HEK293 (cell line): ENCODE results near the gene ALG8.

Experiments used
- CTCF ChIA-PET: fragments of 350-600 bp; formaldehyde crosslinking; extraction: SDS; loops from one replicate; lab custom pipeline; 2021; ENCODE audit warnings: antibody characterized with exemption; lab: Yijun Ruan, JAX
- POLR2A ChIA-PET: fragments of 300-600 bp; formaldehyde crosslinking; extraction: SDS; loops from one replicate; lab custom pipeline; 2020; ENCODE audit warnings: antibody characterized with exemption, inconsistent platforms; lab: Yijun Ruan, JAX
- H3K27ac ChIP-seq: fragments of 200-500 bp; sonication (Bioruptor generic); 2 replicates; pipeline ENCODE4 v1.5.1; 2014; ENCODE audit warnings: low read depth, low read length, control low read depth, inconsistent platforms; ENCODE audit errors: extremely low read depth
- H3K36me3 ChIP-seq, 2 experiments: fragments of 200-500 bp in 1 of 2; sonication (Bioruptor generic) in 1 of 2; 1 replicate in 1 of 2; 2 replicates in 1 of 2; pipeline ENCODE4 v1.5.1; 2014 to 2017; ENCODE audit warnings: inconsistent platforms in 2 of 2, low read length in 2 of 2; ENCODE audit not compliant: control insufficient read depth in 2 of 2, insufficient read depth in 1 of 2
- H3K4me1 ChIP-seq: fragments of 200-500 bp; sonication (Bioruptor generic); 2 replicates; pipeline ENCODE4 v1.5.1; 2014; ENCODE audit warnings: mild to moderate bottlenecking, low read length, inconsistent platforms; ENCODE audit not compliant: control insufficient read depth, insufficient read depth
- H3K4me3 ChIP-seq: 2 replicates; pipeline ENCODE4 v1.5.1; 2011; ENCODE audit warnings: low read depth, mild to moderate bottlenecking, control low read depth, low read length, moderate library complexity
- H3K9me3 ChIP-seq: fragments of 200-500 bp; sonication (Bioruptor generic); 2 replicates; pipeline ENCODE4 v1.5.1; 2014; ENCODE audit warnings: low read depth, low read length, inconsistent platforms; ENCODE audit not compliant: control insufficient read depth, insufficient read depth
- CTCF ChIP-seq: fragments of 450-650 bp; formaldehyde crosslinking; IDR thresholded peaks from 2 replicates; pipeline ENCODE4 v1.5.1; 2016; ENCODE audit warnings: missing biosample characterization, missing genetic modification characterization
- PRDM10 ChIP-seq: fragments of 450-650 bp; formaldehyde crosslinking; IDR thresholded peaks from 2 replicates; pipeline ENCODE4 v1.5.1; 2016; ENCODE audit warnings: missing biosample characterization, missing genetic modification characterization
- SP2 ChIP-seq: fragments of 450-650 bp; formaldehyde crosslinking; IDR thresholded peaks from 2 replicates; pipeline ENCODE4 v1.5.1; 2016; ENCODE audit warnings: missing biosample characterization, missing genetic modification characterization
- ZBTB21 ChIP-seq: fragments of 450-650 bp; formaldehyde crosslinking; IDR thresholded peaks from 2 replicates; pipeline ENCODE4 v1.5.1; 2017; ENCODE audit warnings: missing biosample characterization, missing genetic modification characterization
- ZNF214 ChIP-seq: fragments of 450-650 bp; formaldehyde crosslinking; IDR thresholded peaks from 2 replicates; pipeline ENCODE4 v1.5.1; 2017; ENCODE audit warnings: missing biosample characterization, mild to moderate bottlenecking, missing genetic modification characterization, borderline replicate concordance
- ZNF274 ChIP-seq, 2 experiments: fragments of 200-500 bp in 1 of 2; fragments of 450-650 bp in 1 of 2; sonication (Bioruptor generic) in 1 of 2; formaldehyde crosslinking in 1 of 2; IDR thresholded peaks; 2 replicates each; pipeline versions ENCODE4 v1.5.1 to v1.6.1; 2014 to 2016; ENCODE audit warnings: borderline replicate concordance in 1 of 2, inconsistent platforms in 1 of 2, low read length in 1 of 2, missing biosample characterization in 1 of 2, missing genetic modification characterization in 1 of 2
- ZNF335 ChIP-seq: fragments of 450-650 bp; formaldehyde crosslinking; conservative IDR thresholded peaks from 2 replicates; pipeline ENCODE4 v1.5.1; 2016; ENCODE audit warnings: missing biosample characterization, missing genetic modification characterization
- ZNF350 ChIP-seq: fragments of 450-650 bp; formaldehyde crosslinking; IDR thresholded peaks from 2 replicates; pipeline ENCODE4 v1.5.0; 2017; ENCODE audit warnings: missing biosample characterization, mild to moderate bottlenecking, missing genetic modification characterization
- ZNF501 ChIP-seq: fragments of 450-650 bp; formaldehyde crosslinking; IDR thresholded peaks from 2 replicates; pipeline ENCODE4 v1.5.1; 2016; ENCODE audit warnings: missing biosample characterization, missing genetic modification characterization
- ZNF529 ChIP-seq: fragments of 450-650 bp; formaldehyde crosslinking; IDR thresholded peaks from 2 replicates; pipeline ENCODE4 v1.5.1; 2017; ENCODE audit warnings: missing genetic modification characterization, missing biosample characterization; ENCODE audit not compliant: insufficient replicate concordance
- ZNF544 ChIP-seq: fragments of 450-650 bp; formaldehyde crosslinking; IDR thresholded peaks from 2 replicates; pipeline ENCODE4 v1.5.0; 2017; ENCODE audit warnings: missing biosample characterization, missing genetic modification characterization
- ZNF549 ChIP-seq: fragments of 450-650 bp; IDR thresholded peaks from 2 replicates; pipeline ENCODE4 v1.5.1; 2018; ENCODE audit warnings: missing biosample characterization, missing genetic modification characterization, mild to moderate bottlenecking, inconsistent platforms, moderate library complexity
- ZNF555 ChIP-seq: fragments of 450-650 bp; formaldehyde crosslinking; conservative IDR thresholded peaks from 2 replicates; pipeline ENCODE4 v1.5.1; 2017; ENCODE audit warnings: missing biosample characterization, mild to moderate bottlenecking, missing genetic modification characterization, inconsistent platforms
- ZNF624 ChIP-seq: fragments of 450-650 bp; formaldehyde crosslinking; IDR thresholded peaks from 2 replicates; pipeline ENCODE4 v1.5.1; 2017; ENCODE audit warnings: missing biosample characterization, missing genetic modification characterization
- ZNF658 ChIP-seq: fragments of 450-650 bp; formaldehyde crosslinking; IDR thresholded peaks from 2 replicates; pipeline ENCODE4; 2016; ENCODE audit warnings: missing biosample characterization, missing genetic modification characterization
- ZNF664 ChIP-seq: fragments of 450-650 bp; formaldehyde crosslinking; IDR thresholded peaks from 2 replicates; pipeline ENCODE4 v1.5.1; 2016; ENCODE audit warnings: missing biosample characterization, missing genetic modification characterization
- ZNF776 ChIP-seq: fragments of 450-650 bp; formaldehyde crosslinking; IDR thresholded peaks from 2 replicates; pipeline ENCODE4 v1.5.0; 2017; ENCODE audit warnings: missing biosample characterization, missing genetic modification characterization, borderline replicate concordance
- TF ChIP-seq, protein P1 (sequence below): fragments of 450-650 bp; formaldehyde crosslinking; optimal IDR thresholded peaks from 2 replicates; pipeline ENCODE3; 2016; ENCODE audit warnings: missing biosample characterization, mild to moderate bottlenecking, missing genetic modification characterization
- TF ChIP-seq, protein P2 (sequence below): fragments of 450-650 bp; formaldehyde crosslinking; IDR thresholded peaks from 2 replicates; pipeline ENCODE4 v1.5.1; 2016; ENCODE audit warnings: missing biosample characterization, missing genetic modification characterization, borderline replicate concordance
- TF ChIP-seq, protein P3 (sequence below): fragments of 450-650 bp; formaldehyde crosslinking; IDR thresholded peaks from 2 replicates; pipeline ENCODE4 v1.5.1; 2016; ENCODE audit warnings: missing biosample characterization, missing genetic modification characterization

ALG8 gene

GRCh38 chr11:78072455-78072854, 67.0 kb downstream of the ALG8 start (continued):
- TF ChIP-seq ZNF555 (tag by site-specific recombination) (no peak), ZNF501 (no peak), PRDM10 (no peak)
- TF ChIP-seq, protein P1, sequence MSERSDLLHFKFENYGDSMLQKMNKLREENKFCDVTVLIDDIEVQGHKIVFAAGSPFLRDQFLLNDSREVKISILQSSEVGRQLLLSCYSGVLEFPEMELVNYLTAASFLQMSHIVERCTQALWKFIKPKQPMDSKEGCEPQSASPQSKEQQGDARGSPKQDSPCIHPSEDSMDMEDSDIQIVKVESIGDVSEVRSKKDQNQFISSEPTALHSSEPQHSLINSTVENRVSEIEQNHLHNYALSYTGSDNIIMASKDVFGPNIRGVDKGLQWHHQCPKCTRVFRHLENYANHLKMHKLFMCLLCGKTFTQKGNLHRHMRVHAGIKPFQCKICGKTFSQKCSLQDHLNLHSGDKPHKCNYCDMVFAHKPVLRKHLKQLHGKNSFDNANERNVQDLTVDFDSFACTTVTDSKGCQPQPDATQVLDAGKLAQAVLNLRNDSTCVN (tag by site-specific recombination): no peak
- TF ChIP-seq, all 188 proteins: peak for 0

- Histone ChIP-seq H3K4me1 (peaks cover 1% of the 10 kb centered on the region; the same call in 1 of the 2 replicates), H3K27ac (no peak overlapping the region), H3K9me3 (no peaks in the 10 kb centered on the region), H3K36me3 (peaks cover 8 to 60% of the 10 kb centered on the region in 2 experiments), H3K4me3 (no peak overlapping the region)
- TF ChIP-seq ZNF335 (tag by site-specific recombination) (no peak), ZNF529 (tag by site-specific recombination) (no peak), ZNF664 (tag by site-specific recombination) (no peak), ZNF350 (tag by site-specific recombination) (no peak), ZNF658 (no peak), ZNF549 (tag by site-specific recombination) (no peak), ZNF214 (tag by site-specific recombination) (no peak), ZNF776 (tag by site-specific recombination) (no peak), SP2 (no peak), ZNF274 (IDR thresholded peaks at IDR 0.05; ENCODE audit: low read length) (no peak), ZNF274 (tag by site-specific recombination; IDR thresholded peaks at IDR 0.05; ENCODE audit: borderline replicate concordance) (no peak), CTCF (tag by site-specific recombination) (no peak), ZNF624 (tag by site-specific recombination) (no peak), ZBTB21 (tag by site-specific recombination) (no peak), ZNF544 (tag by site-specific recombination) (no peak)
- TF ChIP-seq, protein P2, sequence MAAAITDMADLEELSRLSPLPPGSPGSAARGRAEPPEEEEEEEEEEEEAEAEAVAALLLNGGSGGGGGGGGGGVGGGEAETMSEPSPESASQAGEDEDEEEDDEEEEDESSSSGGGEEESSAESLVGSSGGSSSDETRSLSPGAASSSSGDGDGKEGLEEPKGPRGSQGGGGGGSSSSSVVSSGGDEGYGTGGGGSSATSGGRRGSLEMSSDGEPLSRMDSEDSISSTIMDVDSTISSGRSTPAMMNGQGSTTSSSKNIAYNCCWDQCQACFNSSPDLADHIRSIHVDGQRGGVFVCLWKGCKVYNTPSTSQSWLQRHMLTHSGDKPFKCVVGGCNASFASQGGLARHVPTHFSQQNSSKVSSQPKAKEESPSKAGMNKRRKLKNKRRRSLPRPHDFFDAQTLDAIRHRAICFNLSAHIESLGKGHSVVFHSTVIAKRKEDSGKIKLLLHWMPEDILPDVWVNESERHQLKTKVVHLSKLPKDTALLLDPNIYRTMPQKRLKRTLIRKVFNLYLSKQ (tag by site-specific recombination): no peak
- TF ChIP-seq, protein P3, sequence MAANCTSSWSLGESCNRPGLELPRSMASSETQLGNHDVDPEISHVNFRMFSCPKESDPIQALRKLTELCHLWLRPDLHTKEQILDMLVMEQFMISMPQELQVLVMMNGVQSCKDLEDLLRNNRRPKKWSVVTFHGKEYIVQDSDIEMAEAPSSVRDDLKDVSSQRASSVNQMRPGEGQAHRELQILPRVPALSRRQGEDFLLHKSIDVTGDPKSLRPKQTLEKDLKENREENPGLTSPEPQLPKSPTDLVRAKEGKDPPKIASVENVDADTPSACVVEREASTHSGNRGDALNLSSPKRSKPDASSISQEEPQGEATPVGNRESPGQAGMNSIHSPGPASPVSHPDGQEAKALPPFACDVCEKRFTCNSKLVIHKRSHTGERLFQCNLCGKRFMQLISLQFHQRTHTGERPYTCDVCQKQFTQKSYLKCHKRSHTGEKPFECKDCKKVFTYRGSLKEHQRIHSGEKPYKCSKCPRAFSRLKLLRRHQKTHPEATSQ: no peak
- ChIA-PET POLR2A (no interaction called here), CTCF (interaction anchor here (0.6 to 1.4 kb wide), 2 partner anchors 18 to 25 kb away, joined by 5 to 10 read pairs; no protein-coding TSS in a partner anchor)
Observed at GRCh38 chr11:78071717-78072116, 67.7 kb downstream of the ALG8 start.
